Activated effector memory CD4-positive, alpha-beta T cell treated with anti-CD3 and anti-CD28 coated beads, Interleukin-2, amount 50 U/mL, for 16 hours (primary cell): Measurements from ENCODE around the gene POLR2I.
A peak's percentile ranks its signal among the peaks of the same experiment; 100 is the strongest.
"Not testable (repeated sequence)": the region's sequence is repeated elsewhere in the genome, so short reads cannot be mapped to it uniquely, and the experiment has no call there.

Source experiments
- DNase-seq: peaks from one replicate; pipeline ENCODE4 v3.0.0-alpha.2; 2020

The POLR2I gene

DNA sequence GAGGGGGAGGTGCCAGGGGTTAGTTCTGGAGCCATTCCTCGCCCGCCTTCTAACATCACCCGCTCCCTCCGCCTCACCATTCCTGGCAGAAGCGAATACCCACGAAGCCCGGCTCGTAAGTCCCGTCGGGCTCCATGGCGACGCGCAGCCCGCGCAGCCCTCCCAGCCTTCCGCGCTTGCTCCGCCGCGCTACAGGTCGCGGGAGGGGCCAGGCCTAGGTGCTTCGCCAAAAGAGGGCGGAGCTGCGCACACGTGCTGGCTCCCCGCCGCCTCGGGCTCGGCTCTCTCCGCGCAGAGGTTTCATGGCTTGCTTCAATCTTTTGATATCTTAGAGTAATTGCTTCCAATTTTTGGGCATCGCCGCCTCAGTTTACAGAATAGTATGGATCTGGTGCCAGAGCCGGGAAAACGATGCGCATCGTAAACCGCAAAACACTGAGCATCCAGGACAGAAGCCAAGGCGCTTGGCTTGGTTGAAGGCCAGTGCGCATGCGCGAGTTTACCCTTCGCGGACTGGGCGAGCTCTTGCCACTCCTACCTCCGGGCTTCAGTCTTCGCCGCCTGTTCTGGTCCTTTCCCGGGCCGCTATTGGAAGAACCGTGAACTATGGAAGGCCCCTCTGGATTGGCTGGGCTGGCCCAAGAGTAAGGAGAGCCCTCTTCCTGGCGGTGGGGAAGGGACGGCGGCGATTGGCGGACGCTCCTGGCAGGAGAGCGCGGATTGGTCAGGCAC is at the start of gene POLR2I:
TSS of gene POLR2I (minus strand) at position 155 of the 732 bp plus-strand sequence. CDS start at position 136, 19 bp downstream.
- peak; percentile 99 for DNase-seq

DNA sequence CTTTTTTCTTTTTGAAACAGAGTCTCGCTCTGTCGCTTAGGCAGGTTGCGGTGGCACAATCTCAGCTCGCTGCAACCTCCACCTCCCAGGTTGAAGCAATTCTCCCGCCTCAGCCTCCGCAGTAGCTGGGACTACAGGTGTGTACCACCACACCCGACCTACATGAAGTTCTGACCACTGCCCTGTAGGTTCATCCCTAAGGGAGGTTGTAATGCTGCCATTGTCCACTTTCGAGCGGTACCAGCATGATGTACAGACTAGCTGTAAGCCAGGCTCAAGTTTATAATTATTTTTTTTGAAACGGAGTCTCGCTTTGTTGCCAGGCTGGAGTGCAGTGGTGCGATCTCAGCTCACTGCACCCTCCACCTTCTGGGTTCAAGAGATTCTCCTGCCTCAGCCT is 49.1 kb upstream of the POLR2I start:
- no peak for DNase-seq

DNA sequence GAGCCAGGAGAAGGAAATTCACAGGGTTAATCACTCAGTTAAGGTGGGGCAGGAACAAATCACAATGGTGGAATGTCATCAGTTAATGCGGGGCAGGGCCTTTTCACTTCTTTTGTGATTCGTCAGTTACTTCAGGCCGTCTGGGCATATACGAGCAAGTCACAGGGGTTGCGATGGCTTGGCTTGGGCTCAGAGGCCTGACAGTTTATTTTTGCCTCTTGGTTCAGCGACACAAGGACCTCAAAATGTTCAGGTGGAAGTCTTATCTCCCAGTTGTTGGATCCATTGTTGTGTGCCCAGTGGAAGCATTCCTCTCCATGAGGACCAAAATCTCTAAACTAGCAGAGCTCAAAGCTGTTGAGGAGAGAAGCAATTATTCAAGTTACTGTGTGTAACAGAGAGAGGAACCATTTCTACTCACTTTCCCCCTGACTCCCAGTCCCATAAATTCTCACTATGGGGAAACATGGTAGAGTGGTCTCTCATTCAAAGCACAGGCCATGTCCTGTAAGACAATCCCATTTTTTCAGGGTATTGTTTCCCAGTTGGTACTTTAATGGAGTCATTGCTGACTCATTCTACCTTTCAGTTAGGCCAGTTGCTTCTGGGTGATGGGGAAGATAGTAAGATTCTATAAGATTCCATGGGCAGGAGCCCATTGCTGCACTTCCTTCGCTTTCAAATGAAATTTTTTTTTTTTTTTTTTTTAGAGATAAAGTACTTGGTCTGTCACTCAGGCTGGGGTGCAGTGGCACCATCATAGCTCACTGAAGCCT is 46.3 kb upstream of the POLR2I start:
- no peak for DNase-seq

DNA sequence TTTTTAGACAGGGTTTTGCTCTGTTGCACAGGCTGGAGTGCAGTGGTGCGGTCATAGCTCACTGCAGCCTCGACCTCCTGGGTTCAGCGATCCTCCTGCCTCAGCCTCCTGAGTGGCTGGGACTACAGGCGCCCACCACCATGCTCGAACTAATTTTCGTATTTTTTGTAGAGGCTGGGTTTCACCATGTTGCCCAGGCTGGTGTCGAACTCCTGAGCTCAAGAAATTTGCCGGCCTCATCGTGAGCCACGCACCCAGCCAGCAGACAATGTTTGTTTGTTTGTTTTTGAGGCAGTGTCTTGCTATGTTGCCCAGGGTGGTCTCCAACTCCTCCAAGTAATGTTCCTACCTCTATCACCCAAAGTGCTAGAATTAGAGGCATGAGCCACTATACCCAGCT is 38.5 kb upstream of the POLR2I start:
- DNase-seq, result no peak

DNA sequence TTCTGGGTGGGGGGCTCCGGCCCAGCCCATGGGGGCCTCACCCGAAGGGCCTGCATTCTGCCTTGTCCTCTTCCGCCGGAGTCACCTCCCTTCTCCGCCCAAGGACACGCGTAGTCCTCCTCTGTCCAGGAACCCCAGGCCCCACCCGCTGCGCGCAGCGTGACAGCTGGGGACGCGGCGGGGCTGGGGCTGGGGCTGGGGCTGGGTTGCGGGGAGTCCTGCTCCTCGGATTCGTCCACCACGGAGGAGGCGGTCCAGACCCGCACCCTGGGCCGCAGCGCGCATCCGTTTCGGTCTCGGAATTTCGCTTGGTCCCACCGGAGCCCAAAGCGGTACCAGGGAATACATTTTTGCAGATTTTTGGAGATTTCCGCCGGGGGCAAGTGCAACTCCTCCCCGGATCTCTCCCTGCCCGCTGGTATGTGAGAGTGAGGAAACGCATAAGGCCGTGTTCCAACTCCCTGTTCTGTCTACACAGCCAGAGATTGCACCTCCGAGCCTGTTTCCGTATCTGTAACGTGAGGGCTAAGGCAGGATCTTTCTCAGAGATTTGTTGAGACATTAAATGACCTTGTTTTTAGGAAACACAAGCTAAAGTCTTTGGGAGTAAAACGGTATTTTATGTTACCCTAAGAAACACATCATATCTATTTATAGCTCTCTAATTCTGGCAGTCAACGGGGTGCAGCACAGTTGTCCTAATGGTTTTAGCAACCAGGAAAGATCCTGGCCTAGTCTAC is 37.8 kb upstream of the POLR2I start, which contains the start of gene COX7A1:
TSS of gene COX7A1 (minus strand) at position 96 of the 740 bp plus-strand sequence. CDS start at position 56, 40 bp downstream.
- DNase-seq, result no peak

DNA sequence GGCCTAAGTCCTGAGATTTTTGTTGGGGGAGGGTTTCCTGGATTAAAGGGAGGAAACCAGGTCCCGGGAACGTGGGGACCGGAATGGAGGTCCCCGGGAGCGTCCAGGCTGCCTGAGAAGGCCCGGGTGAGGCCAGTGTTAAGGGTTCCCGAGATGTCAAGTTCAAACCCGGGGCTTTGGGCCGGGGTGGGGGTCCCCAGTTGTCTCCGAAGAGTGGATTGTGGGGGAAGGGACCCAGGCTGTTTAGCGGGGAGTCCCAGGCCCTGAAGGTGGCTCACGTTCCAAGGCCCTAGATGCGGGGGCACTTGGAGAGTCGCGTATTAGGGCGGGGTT is 37.3 kb upstream of the POLR2I start:
- DNase-seq, result no peak

DNA sequence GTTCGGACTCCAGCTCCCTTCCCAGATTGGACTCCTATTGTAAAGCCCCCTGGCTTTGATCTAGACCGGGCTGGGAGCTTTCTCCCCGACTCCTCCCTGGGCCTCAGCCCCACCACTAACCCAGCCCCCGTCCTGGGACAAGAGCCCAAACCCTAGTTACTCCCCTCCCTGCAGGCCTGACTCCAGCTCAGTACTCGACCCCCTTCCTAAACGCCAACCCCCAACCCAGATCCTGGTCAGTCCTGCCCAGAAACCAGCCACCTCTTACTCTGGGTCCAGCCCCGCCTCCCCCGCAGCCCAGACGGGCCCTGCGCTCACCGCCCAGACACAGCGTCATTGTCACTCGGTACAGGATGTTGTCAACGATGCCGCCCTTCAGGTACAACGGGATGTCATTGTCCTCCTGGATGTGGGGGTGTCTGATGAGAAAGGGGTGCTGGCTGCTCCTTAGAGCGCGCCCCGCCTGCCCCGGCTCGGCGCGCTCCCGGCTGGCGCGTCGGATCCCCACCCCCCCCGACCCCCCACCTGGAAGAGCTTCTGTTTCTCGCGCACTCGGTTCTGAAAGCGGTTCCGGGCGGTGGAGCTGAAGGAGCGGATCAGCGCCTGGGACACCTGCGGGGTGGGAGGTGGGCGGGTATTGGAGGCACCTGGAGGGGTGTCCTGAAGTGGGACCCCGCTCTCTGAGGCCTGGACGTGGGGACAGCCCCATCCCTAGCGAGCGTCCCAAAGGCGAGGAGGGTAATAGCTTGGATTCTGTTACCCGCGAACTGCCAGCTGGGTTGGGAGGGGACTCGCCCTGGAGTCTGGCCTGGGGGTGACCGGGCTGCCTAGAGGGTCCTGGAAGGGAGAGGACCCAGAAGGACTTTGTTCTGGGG is 36.7 kb upstream of the POLR2I start:
- no peak for DNase-seq

DNA sequence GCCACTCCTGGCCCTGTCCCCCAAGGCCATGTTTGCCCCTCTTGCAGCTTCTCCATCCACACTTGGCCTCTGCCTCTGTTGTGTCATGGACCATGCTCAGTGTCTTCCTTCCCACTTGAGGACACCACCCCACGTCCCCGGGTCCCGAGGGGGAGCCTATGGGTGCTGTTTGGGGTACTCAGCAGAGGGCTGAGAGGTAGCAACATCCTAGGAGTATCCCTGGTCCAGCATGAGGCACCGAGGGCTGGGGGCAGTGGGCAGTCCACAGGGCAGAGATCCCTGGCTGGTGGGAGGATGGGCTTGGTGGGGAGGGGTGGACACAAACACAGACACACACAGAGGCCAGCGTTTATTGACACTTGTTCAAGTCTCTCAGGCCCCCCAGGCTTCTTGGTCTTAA is 35.9 kb upstream of the POLR2I start:
- DNase-seq, result no peak

DNA sequence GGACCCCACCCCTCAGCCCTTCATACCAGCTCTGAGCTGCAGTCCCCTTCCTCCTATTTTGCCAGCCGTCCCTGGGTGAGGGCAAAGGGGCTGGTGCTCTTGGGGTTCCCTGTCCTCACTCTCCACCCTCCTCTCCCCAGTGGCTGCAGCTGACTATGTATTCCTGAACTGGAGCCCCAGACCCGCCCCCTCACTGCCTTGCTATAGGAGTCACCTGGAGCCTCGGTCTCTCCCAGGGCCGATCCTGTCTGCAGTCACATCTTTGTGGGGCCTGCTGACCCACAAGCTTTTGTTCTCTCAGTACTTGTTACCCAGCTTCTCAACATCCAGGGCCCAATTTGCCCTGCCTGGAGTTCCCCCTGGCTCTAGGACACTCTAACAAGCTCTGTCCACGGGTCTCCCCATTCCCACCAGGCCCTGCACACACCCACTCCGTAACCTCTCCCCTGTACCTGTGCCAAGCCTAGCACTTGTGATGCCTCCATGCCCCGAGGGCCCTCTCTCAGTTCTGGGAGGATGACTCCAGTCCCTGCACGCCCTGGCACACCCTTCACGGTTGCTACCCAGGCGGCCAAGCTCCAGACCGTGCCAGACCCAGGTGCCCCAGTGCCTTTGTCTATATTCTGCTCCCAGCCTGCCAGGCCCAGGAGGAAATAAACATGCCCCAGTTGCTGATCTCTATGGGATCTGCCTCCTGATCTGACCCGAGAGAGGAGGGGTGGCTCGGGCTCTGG is 35.2 kb upstream of the POLR2I start:
- no peak for DNase-seq

DNA sequence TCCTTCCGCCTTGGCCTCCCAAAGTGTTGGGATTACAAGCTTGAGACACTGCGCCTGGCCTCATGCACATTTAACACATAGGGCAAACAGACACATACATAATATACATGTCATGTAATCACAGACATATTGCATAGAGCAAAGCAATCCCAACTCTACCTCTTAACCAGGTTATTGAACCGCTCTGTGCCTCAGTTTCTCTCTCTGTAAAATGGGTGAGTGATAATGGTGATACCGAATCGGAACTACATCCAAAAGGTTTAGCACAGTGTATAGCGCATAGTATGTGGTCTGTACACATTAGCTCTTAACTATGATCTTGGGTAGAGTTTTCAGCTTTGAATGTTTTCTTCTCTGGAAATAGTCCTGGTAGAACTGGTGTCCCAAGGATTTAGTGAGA is 29.9 kb upstream of the POLR2I start:
- no peak for DNase-seq

DNA sequence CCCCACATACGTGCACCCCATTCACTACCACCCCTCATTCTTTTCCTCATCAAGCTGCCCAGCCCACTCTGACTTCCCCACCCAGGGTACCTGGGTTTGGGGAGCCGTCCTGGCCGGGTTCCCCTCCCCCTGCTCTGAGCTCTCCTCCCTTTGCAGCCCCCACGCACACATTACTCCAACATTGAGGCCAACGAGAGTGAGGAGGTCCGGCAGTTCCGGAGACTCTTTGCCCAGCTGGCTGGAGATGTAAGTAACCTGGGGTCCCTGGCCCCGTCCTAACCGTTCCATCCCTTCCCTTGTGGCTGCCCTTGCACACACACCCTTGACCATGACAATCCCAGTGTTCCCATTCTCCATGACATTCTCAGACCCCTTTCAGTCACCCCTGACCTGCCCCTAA is 27.8 kb upstream of the POLR2I start:
- DNase-seq, result no peak

DNA sequence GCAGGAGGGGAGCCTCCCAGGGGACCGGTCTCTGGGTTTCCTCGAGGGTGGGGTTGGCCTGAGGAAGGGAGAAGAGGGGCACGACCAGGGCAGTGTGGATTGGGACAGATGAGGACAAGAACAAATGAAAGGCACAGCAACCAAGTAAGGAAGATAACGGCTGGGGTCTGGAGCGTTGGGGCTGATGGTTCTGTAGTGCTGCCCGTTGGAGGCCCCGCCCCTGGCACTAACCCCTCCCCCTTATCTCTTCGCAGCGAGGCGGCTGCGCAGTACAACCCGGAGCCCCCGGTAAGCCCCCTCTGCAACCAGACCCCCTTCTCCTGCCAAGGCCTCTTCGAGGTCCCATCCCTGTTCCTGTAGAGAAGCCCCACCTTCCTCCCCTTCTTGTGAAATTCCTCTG is 27.4 kb upstream of the POLR2I start:
- DNase-seq, result no peak

DNA sequence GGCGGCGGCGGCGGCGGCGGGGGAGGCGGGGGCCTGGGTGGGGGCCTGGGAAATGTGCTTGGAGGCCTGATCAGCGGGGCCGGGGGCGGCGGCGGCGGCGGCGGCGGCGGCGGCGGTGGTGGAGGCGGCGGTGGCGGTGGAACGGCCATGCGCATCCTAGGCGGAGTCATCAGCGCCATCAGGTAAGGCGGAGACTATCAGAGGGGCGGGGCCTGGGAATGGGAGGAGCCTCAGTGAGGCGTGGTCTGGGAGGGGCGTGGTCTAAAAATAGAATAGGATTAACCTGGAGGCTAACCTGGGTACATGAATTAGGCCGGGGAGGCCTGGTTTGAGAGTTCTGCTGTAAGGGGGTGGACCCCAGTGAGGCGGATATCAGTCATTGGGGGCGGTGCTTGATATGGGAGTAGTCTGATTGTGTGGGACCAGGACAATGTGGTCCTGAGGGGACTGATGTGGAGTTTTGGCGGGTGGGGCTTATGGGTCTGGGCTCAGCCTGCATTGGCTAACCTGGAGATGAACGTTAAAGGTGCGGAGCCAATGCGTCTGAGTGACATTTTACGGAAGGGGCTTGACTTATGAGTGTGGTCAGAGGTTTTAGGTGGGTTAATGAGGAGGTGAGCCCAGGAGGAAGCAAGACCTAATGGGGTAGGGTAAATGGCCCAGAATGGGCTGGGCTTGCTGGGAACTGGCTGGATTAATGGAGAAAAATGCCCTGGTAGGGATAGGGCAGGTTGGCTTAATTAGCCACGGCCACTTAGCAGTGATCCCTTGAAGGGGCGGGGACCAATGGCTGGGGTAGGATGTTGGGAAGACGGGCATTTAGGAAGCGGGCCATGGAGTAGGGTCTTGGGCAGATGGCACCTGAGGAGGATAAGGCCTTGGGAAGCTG is 26.6 kb upstream of the POLR2I start:
- DNase-seq, result peak; percentile 96

DNA sequence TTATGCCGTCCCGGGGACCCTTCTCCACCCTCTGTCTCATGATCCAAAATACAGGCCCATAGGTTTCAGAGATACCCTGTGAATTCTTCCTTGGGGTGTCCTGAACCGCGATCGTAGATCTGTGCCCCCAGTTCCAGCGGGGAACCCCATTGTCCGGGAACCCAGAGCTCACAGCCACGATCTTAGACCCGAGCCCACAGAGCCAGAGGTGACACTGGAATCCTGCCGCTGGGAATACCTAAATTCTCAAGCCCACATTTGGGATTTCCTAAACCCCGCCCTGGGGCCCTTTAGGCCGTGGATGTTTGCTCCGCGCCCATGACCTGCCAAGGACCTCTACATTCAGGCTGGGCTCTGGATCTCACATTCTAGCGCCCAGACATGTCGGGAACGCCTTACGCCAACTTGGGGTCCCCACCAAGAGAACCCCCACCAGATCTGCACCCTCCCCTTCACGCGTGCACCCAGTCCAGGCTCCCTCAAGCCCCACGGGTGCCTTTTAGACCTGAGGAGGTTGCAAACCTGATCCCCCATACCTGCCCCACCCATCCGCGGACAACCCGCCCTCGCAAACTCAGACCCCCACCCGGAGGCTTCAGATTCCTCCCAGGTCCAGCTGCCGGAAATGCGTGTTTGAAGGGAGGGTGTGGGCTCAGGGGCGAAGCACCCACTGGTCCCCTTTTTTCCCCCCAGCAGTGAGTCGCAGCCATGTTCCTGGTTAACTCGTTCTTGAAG is 25.8 kb upstream of the POLR2I start:
- peak; percentile 77 for DNase-seq

DNA sequence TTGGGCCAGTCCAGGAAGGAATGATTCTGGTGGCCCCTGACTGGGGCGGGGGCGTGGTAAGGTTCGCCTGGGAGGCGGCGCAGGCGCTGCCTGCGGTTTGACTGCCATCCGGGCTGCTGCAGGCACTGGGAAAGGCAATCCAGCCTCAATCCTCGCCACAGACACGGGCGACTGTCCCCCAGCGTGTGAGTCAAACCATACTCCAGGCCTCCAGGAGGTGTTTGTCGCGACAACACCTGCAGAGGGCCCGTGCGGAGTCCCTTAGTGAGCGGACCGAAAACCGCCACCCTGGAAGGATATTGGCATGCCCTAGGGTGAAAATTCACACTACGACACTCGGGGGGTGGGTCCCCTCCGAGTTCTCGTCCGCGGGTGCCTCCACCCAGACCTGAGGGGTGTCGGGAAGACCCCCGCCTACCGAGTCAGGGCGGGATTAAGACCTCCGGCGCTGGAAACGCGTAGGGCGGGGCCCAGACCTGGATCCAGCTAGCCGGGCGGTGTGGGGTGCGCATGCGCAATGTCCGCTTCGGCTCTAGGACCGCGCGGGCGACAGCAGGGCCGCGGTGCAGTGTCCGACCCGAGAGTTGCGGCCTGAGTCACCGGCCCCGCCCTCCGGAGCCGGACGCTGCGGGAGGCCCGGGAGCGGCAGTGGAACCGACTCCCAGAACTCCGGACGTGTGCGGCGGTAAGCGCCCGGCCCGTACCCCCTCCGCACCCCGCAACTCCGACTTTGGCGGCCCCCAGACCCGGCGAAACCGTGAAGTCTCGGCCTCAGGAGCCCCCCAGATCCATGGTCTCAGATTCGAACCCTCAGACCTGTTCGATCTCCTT is 25.0 kb upstream of the POLR2I start, which contains the start of gene CAPNS1:
TSS of gene CAPNS1 (plus strand) at position 594 of the 831 bp plus-strand sequence. CDS start 946 bp downstream, outside the sequence.
- DNase-seq, result peak; percentile 97

DNA sequence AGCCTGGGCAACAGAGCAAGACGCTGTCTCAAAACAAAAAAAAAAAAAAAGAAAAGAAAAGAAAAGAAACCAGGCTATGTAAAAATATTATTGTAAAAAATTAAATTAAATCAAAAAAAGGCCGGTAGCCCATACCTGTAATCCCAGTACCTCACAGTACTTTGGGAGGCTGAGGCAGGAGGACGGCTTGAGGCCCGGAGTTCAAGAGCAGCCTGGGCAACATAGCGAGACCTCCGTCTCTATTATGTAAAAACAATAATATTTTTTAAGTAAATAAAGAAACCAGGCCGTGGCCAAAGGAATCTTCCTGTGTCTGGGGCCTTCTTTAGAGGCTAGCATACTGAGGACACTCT is 24.4 kb upstream of the POLR2I start:
- DNase-seq, result no peak

DNA sequence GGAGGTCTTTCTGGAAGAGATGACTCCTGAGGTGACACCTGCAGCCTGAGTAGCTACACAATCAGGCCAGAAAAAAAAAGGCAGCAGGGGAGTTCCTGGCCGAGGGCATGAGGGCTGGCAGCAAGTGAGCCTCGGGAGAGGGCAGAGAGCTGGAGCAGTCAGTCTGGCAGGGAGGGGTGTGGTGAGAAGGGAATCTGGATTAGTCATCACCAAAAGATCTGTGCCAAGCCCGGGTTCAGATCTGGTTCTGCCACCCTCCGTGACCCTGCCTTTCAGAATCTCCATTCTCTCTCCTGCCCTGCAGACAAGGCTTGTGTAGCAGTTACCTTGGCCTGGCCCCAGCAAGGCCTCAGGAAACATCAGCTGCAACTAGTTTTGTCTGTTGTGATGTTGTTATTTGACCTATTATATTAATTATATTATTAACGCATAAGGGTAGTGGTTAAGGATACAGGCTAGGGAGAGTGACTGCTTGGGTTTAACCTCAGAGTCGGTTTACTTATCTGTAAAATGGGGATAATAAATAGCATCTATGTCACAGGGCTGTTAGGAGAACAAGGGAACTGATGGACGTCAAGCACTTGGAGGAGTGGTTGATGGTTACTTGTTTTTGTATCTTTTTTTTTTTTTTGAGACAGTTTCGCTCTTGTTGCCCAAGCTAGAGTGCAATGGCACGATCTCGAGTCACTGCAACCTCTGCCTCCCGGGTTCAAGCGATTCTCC is 22.4 kb upstream of the POLR2I start:
- no peak for DNase-seq

DNA sequence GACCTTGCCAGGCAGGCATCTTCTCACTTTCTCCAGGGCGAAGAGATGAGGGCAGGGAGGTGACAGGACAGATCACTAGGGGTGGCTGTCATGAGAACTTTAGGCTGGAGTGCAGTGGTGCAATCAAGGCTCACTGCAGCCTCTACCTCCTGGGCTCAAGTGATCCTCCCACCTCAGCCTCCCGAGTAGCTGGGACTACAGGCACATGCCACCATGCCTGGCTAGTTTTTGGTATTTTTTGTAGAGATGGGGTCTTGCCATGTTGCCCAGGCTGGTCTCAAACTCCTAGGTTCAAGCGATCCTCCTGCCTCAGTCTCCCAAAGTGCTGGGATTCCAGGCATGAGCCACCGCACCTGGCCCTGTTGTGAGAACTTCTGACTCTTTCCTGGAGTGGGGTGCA is 20.2 kb upstream of the POLR2I start:
- not testable (repeated sequence) for DNase-seq
